ENCODE measurements around the gene ACER2. TPM values are rescaled to one million over a fixed set of nuclear protein-coding genes. Genes with fewer than 3 reads are reported as not detected.
"Not testable (repeated sequence)": the region's sequence is repeated elsewhere in the genome, so short reads cannot be mapped to it uniquely, and the experiment has no call there.

The ACER2 gene
- total RNA-seq, 2 experiments from 2014 or later, result 1.5 to 1.6 TPM

- POLR2A ChIA-PET, result no interaction called here
- H3K36me3 Mint-ChIP-seq (ENCODE audit: low read depth), result peaks cover 7% of the 10 kb centered on the region
- CTCF ChIA-PET, result interaction anchor here (0.6 kb wide), 1 partner anchor 420 kb away, joined by 3 read pairs; no protein-coding TSS in a partner anchor
- H3K27me3 Mint-ChIP-seq, result no peaks in the 10 kb centered on the region
- no peak overlapping the region for H3K4me3 Mint-ChIP-seq
- H3K4me1 Mint-ChIP-seq, result no peaks in the 10 kb centered on the region
- H3K9me3 Mint-ChIP-seq (ENCODE audit: low read depth), result no peaks in the 10 kb centered on the region
- no peak overlapping the region for H3K27ac Mint-ChIP-seq
- intact Hi-C loops (cut with DNase I, micrococcal nuclease), result no loop called here
- ATAC-seq, result no peak
- no peak for DNase-seq
Observed at GRCh38 chr9:19431361-19432171, 22.8 kb downstream of the ACER2 start.

DNA sequence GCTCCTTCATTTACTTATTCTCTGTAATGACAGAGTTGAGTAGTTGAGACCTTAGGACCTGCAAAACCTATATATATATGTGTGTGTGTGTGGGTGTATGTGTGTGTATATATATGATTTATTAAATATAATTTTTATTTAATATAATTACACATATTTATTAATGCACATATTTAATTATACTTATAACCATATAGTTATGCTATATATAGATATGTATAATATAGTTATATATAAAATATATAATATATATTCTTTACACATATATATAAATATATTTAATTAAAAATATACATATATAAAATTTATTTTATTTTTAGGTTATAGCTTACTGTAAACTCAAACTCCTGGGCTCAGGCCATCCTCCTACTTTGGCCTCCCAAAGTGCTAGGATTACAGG, 23.7 kb downstream of the ACER2 start:
- Mint-ChIP-seq H3K4me1 (no peaks in the 10 kb centered on the region), H3K9me3 (ENCODE audit: low read depth) (no peaks in the 10 kb centered on the region), H3K36me3 (ENCODE audit: low read depth) (peaks cover 4% of the 10 kb centered on the region), H3K27ac (no peak overlapping the region), H3K4me3 (no peak overlapping the region), H3K27me3 (no peaks in the 10 kb centered on the region)
- ChIA-PET CTCF (no interaction called here), POLR2A (no interaction called here)
- intact Hi-C loops (cut with DNase I, micrococcal nuclease), result no loop called here
- DNase-seq (no peak), ATAC-seq (no peak)

- H3K27ac Mint-ChIP-seq; intact Hi-C loops (cut with DNase I, micrococcal nuclease); H3K4me3 Mint-ChIP-seq; H3K9me3 Mint-ChIP-seq (ENCODE audit: low read depth); H3K27me3 Mint-ChIP-seq; CTCF ChIA-PET; DNase-seq; H3K36me3 Mint-ChIP-seq (ENCODE audit: low read depth); ATAC-seq; POLR2A ChIA-PET; H3K4me1 Mint-ChIP-seq: not testable (repeated sequence)
Observed at GRCh38 chr9:19433729-19434128, 24.9 kb downstream of the ACER2 start.

GRCh38 chr9:19440376-19440775, 31.6 kb downstream of the ACER2 start:
- Mint-ChIP-seq H3K9me3 (ENCODE audit: low read depth) (no peaks in the 10 kb centered on the region), H3K4me1 (peaks cover 14% of the 10 kb centered on the region), H3K27ac (no peak overlapping the region), H3K27me3 (no peaks in the 10 kb centered on the region), H3K36me3 (ENCODE audit: low read depth) (peaks cover 4% of the 10 kb centered on the region), H3K4me3 (no peak overlapping the region)
- ChIA-PET POLR2A (no interaction called here), CTCF (interaction anchor here (0.6 to 2.5 kb wide), 4 partner anchors 17 to 406 kb away, joined by 3 to 9 read pairs (median 6); no protein-coding TSS in a partner anchor)
- ATAC-seq (no peak), DNase-seq (no peak)
- intact Hi-C loops (cut with DNase I, micrococcal nuclease), result loop anchor here in 1 of 2 experiments (5.0 kb wide), 1 partner anchor 58 kb away; the partner anchor contains the start of gene RPS6

GRCh38 chr9:19440823-19441580, 32.2 kb downstream of the ACER2 start:
- ATAC-seq, result peak; percentile 16
- no peaks in the 10 kb centered on the region for H3K27me3 Mint-ChIP-seq
- DNase-seq, result no peak
- H3K36me3 Mint-ChIP-seq (ENCODE audit: low read depth), result peaks cover 4% of the 10 kb centered on the region
- CTCF ChIA-PET, result interaction anchor here (0.6 to 1.8 kb wide), 5 partner anchors 16 to 406 kb away, joined by 3 to 7 read pairs (median 4); no protein-coding TSS in a partner anchor
- no peaks in the 10 kb centered on the region for H3K9me3 Mint-ChIP-seq (ENCODE audit: low read depth)
- H3K4me1 Mint-ChIP-seq, result peaks cover 14% of the 10 kb centered on the region
- H3K4me3 Mint-ChIP-seq, result no peak overlapping the region
- H3K27ac Mint-ChIP-seq, result peak overlapping the region; percentile 78
- POLR2A ChIA-PET, result no interaction called here
- intact Hi-C loops (cut with DNase I, micrococcal nuclease), result loop anchor here in 1 of 2 experiments (5.0 kb wide), 1 partner anchor 59 kb away; the partner anchor contains the start of gene RPS6

DNA sequence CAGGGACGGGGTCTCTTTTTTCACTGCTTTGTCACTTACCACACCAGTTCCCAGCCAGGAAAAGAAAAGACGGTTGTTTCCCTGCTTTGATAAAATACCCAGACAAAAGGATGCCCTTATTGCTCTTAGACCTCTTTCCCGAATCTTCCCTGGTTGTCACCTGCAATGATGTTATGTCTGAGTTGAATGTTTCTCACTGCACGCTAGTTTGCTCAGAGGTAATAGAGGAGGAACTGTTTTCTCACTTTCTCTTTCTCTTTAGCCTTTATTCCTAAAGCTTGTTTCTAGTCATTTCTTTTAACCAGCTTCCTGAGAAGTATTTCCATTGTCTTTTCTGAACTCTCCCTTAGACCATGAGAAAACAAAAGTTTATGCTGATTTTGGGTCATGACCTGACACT, 32.9 kb downstream of the ACER2 start:
- intact Hi-C loops (cut with DNase I, micrococcal nuclease), result loop anchor here in 1 of 2 experiments (5.0 kb wide), 1 partner anchor 59 kb away; the partner anchor contains the start of gene RPS6
- ATAC-seq, result peak; percentile 90
- Mint-ChIP-seq H3K27ac (peak overlapping the region; percentile 78), H3K36me3 (ENCODE audit: low read depth) (peaks cover 4% of the 10 kb centered on the region), H3K4me1 (peaks cover 14% of the 10 kb centered on the region), H3K4me3 (peak overlapping the region; percentile 52), H3K27me3 (no peaks in the 10 kb centered on the region), H3K9me3 (ENCODE audit: low read depth) (no peaks in the 10 kb centered on the region)
- ChIA-PET POLR2A (no interaction called here), CTCF (interaction anchor here (0.7 to 1.1 kb wide), 3 partner anchors 15 to 268 kb away, joined by 3 to 4 read pairs (median 4); no protein-coding TSS in a partner anchor)
- DNase-seq, result no peak

- H3K27me3 Mint-ChIP-seq, result no peaks in the 10 kb centered on the region
- H3K9me3 Mint-ChIP-seq (ENCODE audit: low read depth), result no peaks in the 10 kb centered on the region
- no peak for DNase-seq
- H3K4me3 Mint-ChIP-seq, result no peak overlapping the region
- H3K36me3 Mint-ChIP-seq (ENCODE audit: low read depth), result peaks cover 4% of the 10 kb centered on the region
- ChIA-PET CTCF (interaction anchor here (0.7 to 1.1 kb wide), 3 partner anchors 15 to 268 kb away, joined by 3 to 4 read pairs (median 4); no protein-coding TSS in a partner anchor), POLR2A (no interaction called here)
- H3K4me1 Mint-ChIP-seq, result peaks cover 14% of the 10 kb centered on the region
- intact Hi-C loops (cut with DNase I, micrococcal nuclease), result loop anchor here in 1 of 2 experiments (5.0 kb wide), 1 partner anchor 60 kb away; the partner anchor contains the start of gene RPS6
- ATAC-seq, result no peak
- no peak overlapping the region for H3K27ac Mint-ChIP-seq
Observed at GRCh38 chr9:19442240-19442639, 33.4 kb downstream of the ACER2 start.

GRCh38 chr9:19445452-19445851, 36.6 kb downstream of the ACER2 start:
- Mint-ChIP-seq H3K27ac (no peak overlapping the region), H3K4me1 (peaks cover 13% of the 10 kb centered on the region), H3K4me3 (no peak overlapping the region), H3K27me3 (no peaks in the 10 kb centered on the region), H3K9me3 (ENCODE audit: low read depth) (no peaks in the 10 kb centered on the region), H3K36me3 (ENCODE audit: low read depth) (peaks cover 6% of the 10 kb centered on the region)
- intact Hi-C loops (cut with DNase I, micrococcal nuclease), result no loop called here
- ChIA-PET POLR2A (no interaction called here), CTCF (interaction anchor here (2.0 kb wide), 1 partner anchor 19 kb away, joined by 7 read pairs; no protein-coding TSS in a partner anchor)
- no peak for DNase-seq
- no peak for ATAC-seq

DNA sequence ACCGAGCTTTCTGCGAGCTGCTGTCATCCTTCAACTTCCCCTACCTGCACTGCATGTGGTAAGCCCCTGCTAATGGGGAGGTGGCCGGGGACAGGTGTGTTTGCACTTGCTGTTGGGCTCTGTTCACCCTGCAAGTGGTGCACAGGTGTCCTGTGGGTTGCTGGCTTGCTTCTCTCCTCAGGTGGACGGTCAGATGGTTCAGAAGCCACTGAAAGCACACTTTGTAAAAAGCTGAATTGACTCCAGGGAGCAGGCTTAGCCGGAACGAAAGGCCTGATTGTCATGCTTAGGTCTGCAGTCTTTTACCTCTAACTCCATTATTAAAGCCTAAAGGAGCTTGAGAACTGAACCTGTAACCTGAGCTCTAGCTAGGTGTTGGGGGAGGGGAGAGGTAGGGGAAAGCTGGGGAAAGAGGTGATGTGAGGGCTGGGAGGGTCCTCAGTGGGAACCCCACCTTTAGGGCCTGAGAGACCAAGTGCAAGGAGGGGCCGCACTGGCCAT, 37.6 kb downstream of the ACER2 start:
- Mint-ChIP-seq H3K27ac (no peak overlapping the region), H3K27me3 (no peaks in the 10 kb centered on the region), H3K4me3 (no peak overlapping the region), H3K36me3 (ENCODE audit: low read depth) (peaks cover 6% of the 10 kb centered on the region), H3K4me1 (peaks cover 6% of the 10 kb centered on the region), H3K9me3 (ENCODE audit: low read depth) (no peaks in the 10 kb centered on the region)
- ATAC-seq, result no peak
- DNase-seq, result no peak
- intact Hi-C loops (cut with DNase I, micrococcal nuclease), result no loop called here
- ChIA-PET CTCF (interaction anchor here (0.5 to 1.0 kb wide), 3 partner anchors 11 to 202 kb away, joined by 3 read pairs; no protein-coding TSS in a partner anchor), POLR2A (no interaction called here)

- no peak overlapping the region for H3K4me3 Mint-ChIP-seq
- no peaks in the 10 kb centered on the region for H3K4me1 Mint-ChIP-seq
- H3K9me3 Mint-ChIP-seq (ENCODE audit: low read depth), result no peaks in the 10 kb centered on the region
- H3K27me3 Mint-ChIP-seq, result no peaks in the 10 kb centered on the region
- ChIA-PET POLR2A (no interaction called here), CTCF (interaction anchor here (1.1 kb wide), 1 partner anchor 13 kb away, joined by 3 read pairs; no protein-coding TSS in a partner anchor)
- intact Hi-C loops (cut with DNase I, micrococcal nuclease), result loop anchor here in 1 of 2 experiments (10.0 kb wide), 1 partner anchor 1637 kb away; no protein-coding TSS in a partner anchor
- no peak overlapping the region for H3K27ac Mint-ChIP-seq
- peaks cover 2% of the 10 kb centered on the region for H3K36me3 Mint-ChIP-seq (ENCODE audit: low read depth)
- no peak for ATAC-seq
- no peak for DNase-seq
Observed at GRCh38 chr9:19451240-19452087, 42.7 kb downstream of the ACER2 start.
